Measurements from ENCODE around the gene PSORS1C1.
"Not testable (repeated sequence)": the region's sequence is repeated elsewhere in the genome, so short reads cannot be mapped to it uniquely, and the experiment has no call there.

PSORS1C1 gene

DNA sequence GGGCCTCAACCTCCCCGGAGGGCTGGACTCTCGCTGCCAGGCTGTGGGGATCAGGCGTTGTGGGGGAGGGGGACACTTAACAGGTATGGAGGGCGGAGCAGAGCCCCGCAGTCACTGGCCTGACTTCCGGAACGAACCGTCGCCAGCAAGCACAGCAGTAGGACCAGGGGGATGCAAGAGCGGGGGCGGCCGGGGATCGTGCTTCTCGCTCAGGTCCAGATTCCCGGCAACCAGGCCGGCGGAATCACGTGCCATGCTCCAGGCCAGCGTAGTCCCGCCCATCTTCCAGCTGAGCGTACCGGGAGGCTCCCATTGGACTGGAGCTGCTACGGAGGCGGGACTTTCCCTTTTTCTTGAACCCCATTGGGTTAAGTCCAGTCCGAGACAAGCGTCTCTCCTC lies 65.9 kb downstream of the PSORS1C1 start:
- no peak overlapping the region for H3K4me3 ChIP-seq (ENCODE audit: low read length)
- no peak overlapping the region for H2AFZ ChIP-seq (ENCODE audit: low read depth, low read length)
- H3K4me1 ChIP-seq (ENCODE audit: low read length), result peaks cover 37% of the 10 kb centered on the region
- TF ChIP-seq EZH2phosphoT487 (IDR thresholded peaks at IDR 0.05; ENCODE audit: low read depth), result no peak
- TF ChIP-seq, protein P1, sequence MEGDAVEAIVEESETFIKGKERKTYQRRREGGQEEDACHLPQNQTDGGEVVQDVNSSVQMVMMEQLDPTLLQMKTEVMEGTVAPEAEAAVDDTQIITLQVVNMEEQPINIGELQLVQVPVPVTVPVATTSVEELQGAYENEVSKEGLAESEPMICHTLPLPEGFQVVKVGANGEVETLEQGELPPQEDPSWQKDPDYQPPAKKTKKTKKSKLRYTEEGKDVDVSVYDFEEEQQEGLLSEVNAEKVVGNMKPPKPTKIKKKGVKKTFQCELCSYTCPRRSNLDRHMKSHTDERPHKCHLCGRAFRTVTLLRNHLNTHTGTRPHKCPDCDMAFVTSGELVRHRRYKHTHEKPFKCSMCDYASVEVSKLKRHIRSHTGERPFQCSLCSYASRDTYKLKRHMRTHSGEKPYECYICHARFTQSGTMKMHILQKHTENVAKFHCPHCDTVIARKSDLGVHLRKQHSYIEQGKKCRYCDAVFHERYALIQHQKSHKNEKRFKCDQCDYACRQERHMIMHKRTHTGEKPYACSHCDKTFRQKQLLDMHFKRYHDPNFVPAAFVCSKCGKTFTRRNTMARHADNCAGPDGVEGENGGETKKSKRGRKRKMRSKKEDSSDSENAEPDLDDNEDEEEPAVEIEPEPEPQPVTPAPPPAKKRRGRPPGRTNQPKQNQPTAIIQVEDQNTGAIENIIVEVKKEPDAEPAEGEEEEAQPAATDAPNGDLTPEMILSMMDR (IDR thresholded peaks at IDR 0.05; ENCODE audit: low read depth, low read length), result no peak
- H3K36me3 ChIP-seq (replicated peaks; ENCODE audit: low read depth, low read length), result peaks cover 8% of the 10 kb centered on the region
- H3K79me2 ChIP-seq (ENCODE audit: low read length), result peaks cover 94% of the 10 kb centered on the region
- no peaks in the 10 kb centered on the region for H3K9me3 ChIP-seq (ENCODE audit: insufficient read depth, low read length)
- no peak overlapping the region for H3K4me2 ChIP-seq (ENCODE audit: low read length)
- peaks cover 22% of the 10 kb centered on the region for H4K20me1 ChIP-seq (ENCODE audit: insufficient read depth, low read length)
- no peaks in the 10 kb centered on the region for H3K27me3 ChIP-seq (ENCODE audit: low read depth, low read length)
- H3K9ac ChIP-seq (ENCODE audit: low read length), result no peak overlapping the region
- no peak overlapping the region for H3K27ac ChIP-seq (ENCODE audit: low read length)

DNA sequence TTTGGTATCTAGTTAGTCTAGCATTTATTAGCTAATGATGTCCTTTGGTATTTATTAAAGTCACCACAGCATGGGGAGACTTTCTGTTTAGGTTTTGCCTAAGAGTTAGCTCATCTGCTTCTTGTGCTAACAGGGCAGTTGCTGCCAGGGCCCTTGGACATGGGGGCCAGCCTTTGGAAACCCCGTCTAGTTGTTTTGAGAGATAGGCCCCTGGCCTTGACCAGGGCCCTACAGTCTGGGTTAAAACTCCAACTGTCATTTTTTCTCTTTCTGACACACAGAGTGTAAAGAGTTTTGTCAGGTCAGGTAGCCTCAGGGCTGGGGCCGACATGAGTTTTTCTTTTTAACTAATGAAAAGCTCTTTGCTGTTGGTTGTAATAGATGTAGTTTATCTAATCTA lies 68.7 kb downstream of the PSORS1C1 start:
- H3K4me3 ChIP-seq (ENCODE audit: low read length), result peak overlapping the region; percentile 92
- H3K36me3 ChIP-seq (replicated peaks; ENCODE audit: low read depth, low read length); H3K9me3 ChIP-seq (ENCODE audit: insufficient read depth, low read length); H2AFZ ChIP-seq (ENCODE audit: low read depth, low read length); H3K27me3 ChIP-seq (ENCODE audit: low read depth, low read length): not testable (repeated sequence)
- H3K9ac ChIP-seq (ENCODE audit: low read length), result peak overlapping the region; percentile 99; the same call in 1 of the 2 replicates
- H3K79me2 ChIP-seq (ENCODE audit: low read length), result peaks cover 80% of the 10 kb centered on the region
- H3K27ac ChIP-seq (ENCODE audit: low read length), result peak overlapping the region; percentile 54; the same call in 1 of the 2 replicates
- H3K4me2 ChIP-seq (ENCODE audit: low read length), result peak overlapping the region; percentile 79
- peaks cover 11% of the 10 kb centered on the region; the same call in 1 of the 2 replicates for H4K20me1 ChIP-seq (ENCODE audit: insufficient read depth, low read length)
- H3K4me1 ChIP-seq (ENCODE audit: low read length), result peaks cover 48% of the 10 kb centered on the region

DNA sequence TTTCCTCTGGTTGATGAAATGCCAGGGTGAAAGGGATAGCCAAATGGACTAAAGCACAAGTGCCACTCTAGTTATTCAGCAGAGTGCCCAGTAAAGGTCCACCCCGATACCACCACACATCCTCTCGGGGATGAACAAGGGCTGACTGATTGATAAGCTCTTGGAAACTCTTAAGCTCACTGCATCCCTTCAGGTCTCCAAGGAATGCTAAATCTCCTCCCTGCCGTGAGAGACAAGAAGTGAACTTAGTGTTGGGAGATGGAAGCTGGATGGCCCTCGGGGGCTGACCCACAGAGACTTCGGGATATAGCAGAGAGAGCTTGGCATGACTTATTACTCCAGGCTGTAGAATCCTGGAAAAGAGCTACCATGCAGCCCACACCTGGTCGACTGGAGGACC lies 69.3 kb downstream of the PSORS1C1 start:
- H3K27ac ChIP-seq (ENCODE audit: low read length), result peak overlapping the region; percentile 54
- H4K20me1 ChIP-seq (ENCODE audit: insufficient read depth, low read length); H3K36me3 ChIP-seq (replicated peaks; ENCODE audit: low read depth, low read length); H3K9me3 ChIP-seq (ENCODE audit: insufficient read depth, low read length); H3K27me3 ChIP-seq (ENCODE audit: low read depth, low read length); H2AFZ ChIP-seq (ENCODE audit: low read depth, low read length): not testable (repeated sequence)
- peak overlapping the region; percentile 99 for H3K9ac ChIP-seq (ENCODE audit: low read length)
- peak overlapping the region; percentile 92 for H3K4me3 ChIP-seq (ENCODE audit: low read length)
- H3K4me2 ChIP-seq (ENCODE audit: low read length), result peak overlapping the region; percentile 79
- peaks cover 74% of the 10 kb centered on the region for H3K79me2 ChIP-seq (ENCODE audit: low read length)
- peaks cover 42% of the 10 kb centered on the region for H3K4me1 ChIP-seq (ENCODE audit: low read length)

DNA sequence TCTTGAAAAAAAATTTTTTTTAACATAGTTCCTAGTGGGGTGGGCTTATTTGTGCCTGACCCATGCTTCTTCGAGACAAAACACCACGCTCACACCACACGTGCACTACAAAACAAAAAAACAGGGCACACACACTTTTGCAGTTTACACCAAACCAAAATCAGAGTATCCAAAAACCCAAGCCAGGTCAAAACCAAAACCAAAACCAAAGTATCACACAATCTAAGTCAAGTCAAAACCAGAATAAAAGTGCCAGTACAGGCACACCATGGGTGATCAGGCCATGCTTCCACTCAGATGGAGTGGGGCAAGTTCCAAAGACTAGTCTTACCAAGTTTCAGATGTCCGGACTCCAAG lies 71.1 kb downstream of the PSORS1C1 start:
- peaks cover 57% of the 10 kb centered on the region for H3K79me2 ChIP-seq (ENCODE audit: low read length)
- peaks cover 36% of the 10 kb centered on the region for H3K4me1 ChIP-seq (ENCODE audit: low read length)
- peak overlapping the region; percentile 99 for H3K9ac ChIP-seq (ENCODE audit: low read length)
- peak overlapping the region; percentile 92 for H3K4me3 ChIP-seq (ENCODE audit: low read length)
- not testable (repeated sequence) for H4K20me1 ChIP-seq (ENCODE audit: insufficient read depth, low read length); H3K9me3 ChIP-seq (ENCODE audit: insufficient read depth, low read length); H3K27me3 ChIP-seq (ENCODE audit: low read depth, low read length); H3K36me3 ChIP-seq (replicated peaks; ENCODE audit: low read depth, low read length); H2AFZ ChIP-seq (ENCODE audit: low read depth, low read length)
- peak overlapping the region; percentile 99 for H3K27ac ChIP-seq (ENCODE audit: low read length)
- H3K4me2 ChIP-seq (ENCODE audit: low read length), result peak overlapping the region; percentile 92

GRCh38 chr6:31186052-31186734 lies 71.6 kb downstream of the PSORS1C1 start:
- Histone ChIP-seq H3K27me3 (ENCODE audit: low read depth, low read length) (no peaks in the 10 kb centered on the region), H3K27ac (ENCODE audit: low read length) (peak overlapping the region; percentile 99), H3K36me3 (replicated peaks; ENCODE audit: low read depth, low read length) (no peaks in the 10 kb centered on the region), H3K79me2 (ENCODE audit: low read length) (peaks cover 52% of the 10 kb centered on the region), H2AFZ (ENCODE audit: low read depth, low read length) (no peak overlapping the region), H3K4me2 (ENCODE audit: low read length) (peak overlapping the region; percentile 92), H4K20me1 (ENCODE audit: insufficient read depth, low read length) (no peaks in the 10 kb centered on the region), H3K4me1 (ENCODE audit: low read length) (peaks cover 38% of the 10 kb centered on the region), H3K4me3 (ENCODE audit: low read length) (peak overlapping the region; percentile 92), H3K9me3 (ENCODE audit: insufficient read depth, low read length) (no peaks in the 10 kb centered on the region), H3K9ac (ENCODE audit: low read length) (peak overlapping the region; percentile 99)
- TF ChIP-seq, protein P1 (IDR thresholded peaks at IDR 0.05; ENCODE audit: low read depth, low read length), result no peak
- TF ChIP-seq EZH2phosphoT487 (IDR thresholded peaks at IDR 0.05; ENCODE audit: low read depth), result no peak

Data from OCI-LY3 (cell line).